NB4 (cell line): ENCODE results near the gene NUDC.

Experiments
- CTCF ChIP-seq: IDR thresholded peaks from one replicate; pipeline ENCODE4 v1.5.1; 2012; ENCODE audit warnings: low read depth, low read length
- MAX ChIP-seq: IDR thresholded peaks from 2 replicates; pipeline ENCODE4 v1.6.1; 2011; ENCODE audit warnings: low read depth, low read length

GRCh38 chr1:26913389-26913753 is 8.2 kb upstream of the NUDC start:
- TF ChIP-seq MAX (no peak), CTCF (no peak)
